GM12873 (cell line): Measurements from ENCODE around the gene MSH3.

Source experiments
- CTCF ChIP-seq: IDR thresholded peaks from 2 replicates; pipeline ENCODE4 v1.5.1; 2012; ENCODE audit warnings: low read depth, mild to moderate bottlenecking, moderate library complexity, low read length, control low read depth; ENCODE audit not compliant: insufficient read depth; ENCODE audit errors: missing control alignments

MSH3 gene

GRCh38 chr5:80654391-80655230 lies at the start of gene MSH3, which contains the start of gene DHFR:
Gene MSH3 (plus strand): TSS chr5:80654652. CDS start chr5:80654728, 76 bp downstream.
Gene DHFR (minus strand): TSS chr5:80654983. CDS start chr5:80654489, 494 bp downstream.
- peak; percentile 21 for TF ChIP-seq CTCF

GRCh38 chr5:80607343-80607742 lies 47.1 kb upstream of the MSH3 start:
- no peak for TF ChIP-seq CTCF

GRCh38 chr5:80607832-80608231 lies 46.6 kb upstream of the MSH3 start:
- TF ChIP-seq CTCF = no peak

DNA sequence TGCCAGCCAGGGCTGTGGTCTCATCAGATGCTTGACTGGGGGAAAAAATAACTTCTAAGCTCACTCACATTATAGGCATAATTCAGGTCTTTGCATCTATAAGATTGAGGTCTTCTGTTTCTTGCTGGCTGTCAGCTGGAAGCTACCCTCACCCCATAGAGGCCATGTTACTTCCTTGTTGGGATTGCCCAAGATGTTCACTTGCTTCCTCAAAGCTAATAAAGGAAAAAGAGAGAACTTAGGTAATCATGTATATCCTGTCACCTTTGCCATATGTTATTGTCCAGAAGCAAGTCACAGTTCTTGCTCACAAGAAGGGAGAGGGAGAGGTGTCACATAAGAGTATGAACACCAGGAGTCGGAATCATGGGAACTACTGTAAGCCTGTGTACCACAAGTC lies 45.7 kb upstream of the MSH3 start:
- TF ChIP-seq CTCF = no peak

- TF ChIP-seq CTCF = no peak
These were observed 44.8 kb upstream of the MSH3 start for GRCh38 chr5:80609692-80610091.

- no peak for TF ChIP-seq CTCF
These were observed 39.1 kb upstream of the MSH3 start for GRCh38 chr5:80615266-80615914.

GRCh38 chr5:80618438-80618837 lies 36.0 kb upstream of the MSH3 start:
- no peak for TF ChIP-seq CTCF
